ENCODE results near the gene RASSF6.
A peak's percentile ranks its signal among the peaks of the same experiment; 100 is the strongest.
"Not testable (repeated sequence)": the region's sequence is repeated elsewhere in the genome, so short reads cannot be mapped to it uniquely, and the experiment has no call there.

The RASSF6 gene, protein sequence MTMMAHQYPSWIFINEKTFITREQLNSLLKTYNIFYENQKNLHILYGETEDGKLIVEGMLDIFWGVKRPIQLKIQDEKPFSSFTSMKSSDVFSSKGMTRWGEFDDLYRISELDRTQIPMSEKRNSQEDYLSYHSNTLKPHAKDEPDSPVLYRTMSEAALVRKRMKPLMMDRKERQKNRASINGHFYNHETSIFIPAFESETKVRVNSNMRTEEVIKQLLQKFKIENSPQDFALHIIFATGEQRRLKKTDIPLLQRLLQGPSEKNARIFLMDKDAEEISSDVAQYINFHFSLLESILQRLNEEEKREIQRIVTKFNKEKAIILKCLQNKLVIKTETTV

DNA sequence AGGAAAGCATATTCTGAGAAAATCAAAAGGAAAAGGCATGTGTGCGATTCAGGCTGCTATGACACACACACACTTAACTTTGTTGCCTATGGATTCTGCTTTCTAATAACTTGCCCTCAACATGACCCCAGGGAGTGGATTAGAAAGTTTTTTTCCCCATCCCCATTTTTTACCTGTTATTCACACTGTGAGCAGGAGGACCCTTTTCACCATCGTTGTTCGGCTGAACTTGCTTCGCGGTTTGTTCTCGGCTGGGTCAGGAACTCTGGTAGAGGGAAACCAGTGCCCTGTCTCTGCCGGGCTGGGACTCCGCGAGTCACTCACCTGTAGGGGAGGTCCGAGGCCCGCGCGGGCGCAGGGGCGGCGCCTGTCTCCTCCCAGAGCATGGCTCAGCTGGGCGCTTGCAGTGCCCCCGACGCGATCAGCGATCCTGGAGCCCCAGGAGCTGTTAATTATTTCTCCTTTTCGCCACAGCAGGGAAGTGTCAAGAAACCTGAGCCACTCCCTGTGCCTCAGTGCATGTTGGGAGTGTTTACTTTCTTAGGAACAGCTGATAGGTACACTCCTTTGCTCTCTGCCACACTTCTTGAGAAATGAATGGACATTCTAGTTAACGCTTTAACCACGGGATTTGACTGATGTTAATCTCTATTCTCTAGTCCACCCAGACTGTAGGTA, at the start of gene RASSF6:
TSS of gene RASSF6 (minus strand) at position 322 of the 678 bp plus-strand sequence. CDS start 8,641 bp downstream, outside the sequence.
- DNase-seq (ENCODE audit: low read depth, low spot score): no peak
- Histone ChIP-seq H3K9me3 (ENCODE audit: low read depth, low read length) (no peaks in the 10 kb centered on the region), H3K36me3 (ENCODE audit: insufficient read depth, low read length) (no peaks in the 10 kb centered on the region), H3K27ac (no peak within 1 kb of the TSS), H3K9ac (ENCODE audit: insufficient read length) (no peak within 1 kb of the TSS), H3K4me3 (no peak within 1 kb of the TSS)
- TF ChIP-seq EZH2 (IDR thresholded peaks at IDR 0.05) (no peak), POLR2AphosphoS5 (IDR thresholded peaks at IDR 0.05; ENCODE audit: borderline replicate concordance, low read depth, low read length) (no peak), FOXP2 (optimal IDR thresholded peaks at IDR 0.05; ENCODE audit: control extremely low read depth, extremely low read length, insufficient read depth) (no peak)

DNA sequence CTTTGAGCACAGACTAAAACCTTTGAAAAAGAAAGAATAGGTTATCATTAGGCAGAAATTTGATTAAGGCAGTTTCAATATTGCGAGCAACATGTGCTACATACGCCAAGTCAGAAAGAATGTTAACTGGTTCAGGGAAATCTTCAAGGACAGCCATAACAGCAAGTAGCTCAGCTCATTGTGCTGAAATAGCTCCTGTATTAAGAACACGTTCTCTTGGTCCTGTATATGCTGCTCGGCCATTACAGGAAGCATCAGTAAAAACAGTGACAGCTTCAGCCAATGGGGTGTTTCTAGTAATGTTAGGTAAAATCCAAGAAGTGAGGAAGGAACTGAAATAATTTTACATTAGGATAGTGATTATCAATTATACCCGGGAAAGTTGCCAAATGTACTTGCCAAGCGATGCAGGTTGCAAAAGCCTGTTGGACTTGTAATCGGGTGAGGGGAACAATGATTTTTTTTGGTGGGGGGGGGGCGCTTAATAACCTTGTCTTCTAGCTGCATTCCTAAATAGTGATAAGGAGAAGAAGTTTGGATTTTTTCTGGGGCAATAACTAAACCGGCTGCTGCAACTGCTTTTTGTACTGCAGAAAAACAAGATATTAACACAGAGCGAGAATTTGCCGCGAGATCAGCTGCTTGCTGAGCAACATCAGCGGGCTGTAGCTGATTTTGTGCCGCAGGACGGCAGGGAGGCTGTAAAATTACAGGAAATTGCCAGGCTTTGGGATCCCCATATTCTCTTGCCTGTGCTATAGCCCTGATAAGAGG, 49.4 kb upstream of the RASSF6 start:
- TF ChIP-seq POLR2AphosphoS5 (IDR thresholded peaks at IDR 0.05; ENCODE audit: borderline replicate concordance, low read depth, low read length) (no peak), EZH2 (IDR thresholded peaks at IDR 0.05) (no peak), FOXP2 (optimal IDR thresholded peaks at IDR 0.05; ENCODE audit: control extremely low read depth, extremely low read length, insufficient read depth) (no peak)
- no peak for DNase-seq (ENCODE audit: low read depth, low spot score)
- Histone ChIP-seq H3K36me3 (ENCODE audit: insufficient read depth, low read length) (no peaks in the 10 kb centered on the region), H3K9ac (ENCODE audit: insufficient read length) (no peak overlapping the region), H3K9me3 (ENCODE audit: low read depth, low read length) (no peaks in the 10 kb centered on the region), H3K4me3 (no peak overlapping the region), H3K27ac (no peak overlapping the region)

DNA sequence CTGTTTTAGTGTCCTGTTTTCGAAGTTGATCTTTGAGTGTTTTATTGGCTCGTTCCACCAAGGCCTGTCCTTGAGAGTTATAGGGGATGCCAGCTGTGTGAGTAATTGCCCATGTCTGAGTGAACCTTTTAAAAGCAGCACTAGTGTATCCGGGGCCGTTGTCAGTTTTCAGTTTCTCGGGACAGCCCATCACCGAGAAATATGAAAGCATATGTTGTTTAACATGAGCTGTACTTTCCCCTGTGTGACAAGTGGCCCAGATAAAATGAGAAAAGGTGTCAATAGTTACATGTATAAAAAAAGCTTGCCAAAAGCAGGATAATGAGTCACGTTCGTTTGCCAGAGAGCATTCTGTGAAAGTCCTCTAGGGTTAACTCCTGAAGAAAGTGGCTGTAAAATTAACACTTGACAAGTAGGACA, 48.6 kb upstream of the RASSF6 start:
- no peak for DNase-seq (ENCODE audit: low read depth, low spot score)
- Histone ChIP-seq H3K9ac (ENCODE audit: insufficient read length) (no peak overlapping the region), H3K27ac (no peak overlapping the region), H3K36me3 (ENCODE audit: insufficient read depth, low read length) (no peaks in the 10 kb centered on the region), H3K4me3 (no peak overlapping the region), H3K9me3 (ENCODE audit: low read depth, low read length) (no peaks in the 10 kb centered on the region)
- TF ChIP-seq EZH2 (IDR thresholded peaks at IDR 0.05): no peak
- TF ChIP-seq FOXP2 (optimal IDR thresholded peaks at IDR 0.05; ENCODE audit: control extremely low read depth, extremely low read length, insufficient read depth): no peak
- no peak for TF ChIP-seq POLR2AphosphoS5 (IDR thresholded peaks at IDR 0.05; ENCODE audit: borderline replicate concordance, low read depth, low read length)

DNA sequence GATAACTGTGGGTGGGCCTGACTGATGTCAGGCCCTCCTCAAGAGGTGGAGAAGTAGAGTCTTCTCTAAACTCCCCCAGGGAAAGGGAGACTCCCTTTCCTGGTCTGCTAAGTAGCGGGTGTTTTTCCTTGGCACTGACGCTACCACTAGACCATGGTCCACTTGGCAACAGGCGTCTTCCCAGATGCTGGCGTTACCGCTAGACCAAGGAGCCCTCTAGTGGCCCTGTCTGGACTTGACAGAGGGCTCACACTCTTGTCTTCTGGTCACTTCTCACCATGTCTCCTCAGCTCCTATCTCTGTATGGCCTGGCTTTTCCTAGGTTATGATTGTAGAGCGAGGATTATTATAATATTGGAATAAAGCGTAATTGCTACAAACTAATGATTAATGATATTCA, 45.7 kb upstream of the RASSF6 start:
- DNase-seq (ENCODE audit: low read depth, low spot score); H3K9ac ChIP-seq (ENCODE audit: insufficient read length); H3K4me3 ChIP-seq; H3K27ac ChIP-seq; H3K36me3 ChIP-seq (ENCODE audit: insufficient read depth, low read length); H3K9me3 ChIP-seq (ENCODE audit: low read depth, low read length): not testable (repeated sequence)

DNA sequence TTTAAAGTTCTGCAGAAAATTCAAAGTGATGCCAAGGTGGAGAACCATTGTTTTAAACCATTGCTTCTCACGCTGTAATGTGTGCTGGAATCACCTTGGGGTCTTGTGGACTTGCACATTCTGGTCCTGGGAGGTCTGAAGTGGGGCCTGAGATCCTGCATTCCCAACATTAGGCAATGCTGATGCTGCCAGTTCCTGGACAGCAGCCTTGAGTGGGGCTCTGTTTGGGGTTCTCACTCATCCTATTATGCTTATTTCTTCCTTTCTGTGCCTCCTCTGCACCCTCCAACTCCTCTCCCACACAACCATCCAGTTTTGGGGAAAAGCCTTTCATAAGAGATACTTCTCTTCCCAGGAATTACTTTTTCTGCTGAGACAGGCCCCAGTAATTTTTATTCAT, 44.2 kb upstream of the RASSF6 start:
- Histone ChIP-seq H3K9ac (ENCODE audit: insufficient read length) (no peak overlapping the region), H3K4me3 (no peak overlapping the region), H3K9me3 (ENCODE audit: low read depth, low read length) (no peaks in the 10 kb centered on the region), H3K36me3 (ENCODE audit: insufficient read depth, low read length) (no peaks in the 10 kb centered on the region), H3K27ac (no peak overlapping the region)
- no peak for DNase-seq (ENCODE audit: low read depth, low spot score)
- TF ChIP-seq EZH2 (IDR thresholded peaks at IDR 0.05): no peak
- TF ChIP-seq POLR2AphosphoS5 (IDR thresholded peaks at IDR 0.05; ENCODE audit: borderline replicate concordance, low read depth, low read length): no peak
- TF ChIP-seq FOXP2 (optimal IDR thresholded peaks at IDR 0.05; ENCODE audit: control extremely low read depth, extremely low read length, insufficient read depth): no peak

DNA sequence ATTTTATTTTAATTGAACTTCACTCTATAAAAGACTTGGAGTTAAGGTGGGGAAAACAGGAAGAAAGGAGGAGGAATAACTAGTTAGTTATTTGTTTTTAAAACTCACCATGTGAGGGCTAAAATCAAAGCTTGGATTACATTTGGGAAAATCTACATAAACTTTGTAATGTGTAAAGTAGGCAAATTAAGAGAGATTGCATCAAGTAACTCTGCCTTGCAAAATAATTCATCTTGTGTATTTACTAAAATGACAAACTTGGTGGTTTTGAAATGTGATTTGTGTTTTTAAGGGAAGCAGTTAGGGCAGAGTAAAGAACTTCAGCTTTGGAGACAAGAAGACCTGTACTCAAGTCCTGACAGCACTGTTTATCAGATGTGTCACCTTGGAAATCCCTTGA, 43.3 kb upstream of the RASSF6 start:
- DNase-seq (ENCODE audit: low read depth, low spot score): no peak
- no peak for TF ChIP-seq POLR2AphosphoS5 (IDR thresholded peaks at IDR 0.05; ENCODE audit: borderline replicate concordance, low read depth, low read length)
- TF ChIP-seq FOXP2 (optimal IDR thresholded peaks at IDR 0.05; ENCODE audit: control extremely low read depth, extremely low read length, insufficient read depth): no peak
- no peak for TF ChIP-seq EZH2 (IDR thresholded peaks at IDR 0.05)
- Histone ChIP-seq H3K4me3 (no peak overlapping the region), H3K36me3 (ENCODE audit: insufficient read depth, low read length) (no peaks in the 10 kb centered on the region), H3K9me3 (ENCODE audit: low read depth, low read length) (no peaks in the 10 kb centered on the region), H3K27ac (no peak overlapping the region), H3K9ac (ENCODE audit: insufficient read length) (no peak overlapping the region)

DNA sequence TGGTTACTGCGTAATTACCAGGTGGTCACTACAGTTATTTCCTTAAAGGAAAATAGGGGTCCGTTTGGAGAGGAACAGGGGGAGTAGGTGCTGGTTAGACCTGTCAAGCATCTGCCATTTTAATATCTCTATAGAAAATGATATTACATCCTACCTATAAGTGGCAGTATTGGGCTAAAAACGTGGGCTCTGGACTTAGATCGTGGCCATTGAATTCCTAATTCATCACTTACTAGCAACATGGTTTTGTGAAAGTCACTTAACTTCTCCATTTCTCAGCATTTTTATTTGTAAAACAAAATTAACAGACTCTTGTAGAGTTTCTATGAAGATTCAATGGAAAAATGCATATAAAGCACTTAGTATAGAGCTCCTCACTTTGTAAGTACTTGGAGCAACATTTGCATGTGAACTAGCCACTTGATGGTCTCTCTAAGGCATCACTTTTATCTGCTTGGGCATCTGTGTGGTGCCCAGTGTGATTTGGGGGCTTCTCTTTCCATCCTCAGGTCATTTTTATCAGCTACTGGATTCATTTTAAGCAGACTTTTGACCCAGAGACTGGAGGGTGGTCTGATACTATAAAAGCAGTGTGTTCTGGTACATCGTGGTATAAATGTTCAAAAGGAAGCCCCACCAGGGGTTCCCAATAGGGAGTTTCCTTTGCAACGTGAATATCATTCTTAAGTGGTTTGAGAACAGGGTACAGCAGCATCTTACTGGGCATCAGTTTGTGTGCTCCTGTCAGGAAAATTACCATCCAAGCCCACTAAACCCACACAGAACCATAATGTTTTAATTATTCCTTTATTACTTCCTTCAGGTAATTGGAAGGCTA, 42.7 kb upstream of the RASSF6 start:
- no peak for TF ChIP-seq POLR2AphosphoS5 (IDR thresholded peaks at IDR 0.05; ENCODE audit: borderline replicate concordance, low read depth, low read length)
- no peak overlapping the region for H3K27ac ChIP-seq
- H3K36me3 ChIP-seq (ENCODE audit: insufficient read depth, low read length): no peaks in the 10 kb centered on the region
- peak; percentile 28 for DNase-seq (ENCODE audit: low read depth, low spot score)
- H3K9me3 ChIP-seq (ENCODE audit: low read depth, low read length): no peaks in the 10 kb centered on the region
- H3K4me3 ChIP-seq: no peak overlapping the region
- H3K9ac ChIP-seq (ENCODE audit: insufficient read length): no peak overlapping the region

DNA sequence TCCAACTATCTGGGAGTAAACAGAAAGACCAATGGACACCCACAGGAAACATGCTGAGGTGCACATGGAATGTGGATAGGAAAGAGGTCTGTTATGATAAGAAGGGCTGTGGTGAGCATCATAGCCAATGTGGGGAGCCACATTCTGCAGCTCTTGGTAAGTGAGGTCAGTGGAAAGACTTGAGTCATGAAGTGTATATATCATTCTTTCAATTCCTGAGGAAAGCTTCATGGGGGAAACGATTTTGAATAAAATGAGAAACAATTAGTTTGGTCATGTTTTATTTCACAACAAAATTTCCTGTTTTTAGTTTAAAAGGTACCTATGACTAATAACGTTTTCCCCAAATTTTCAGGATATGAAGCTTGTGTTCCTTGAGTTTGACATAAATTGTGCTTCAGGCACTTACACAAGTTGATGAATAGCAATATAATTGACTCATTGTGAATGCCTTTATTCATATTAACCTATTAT, 41.4 kb upstream of the RASSF6 start:
- DNase-seq (ENCODE audit: low read depth, low spot score): no peak
- TF ChIP-seq EZH2 (IDR thresholded peaks at IDR 0.05): no peak
- TF ChIP-seq FOXP2 (optimal IDR thresholded peaks at IDR 0.05; ENCODE audit: control extremely low read depth, extremely low read length, insufficient read depth): no peak
- no peak for TF ChIP-seq POLR2AphosphoS5 (IDR thresholded peaks at IDR 0.05; ENCODE audit: borderline replicate concordance, low read depth, low read length)
- Histone ChIP-seq H3K9me3 (ENCODE audit: low read depth, low read length) (no peaks in the 10 kb centered on the region), H3K27ac (no peak overlapping the region), H3K9ac (ENCODE audit: insufficient read length) (no peak overlapping the region), H3K4me3 (no peak overlapping the region), H3K36me3 (ENCODE audit: insufficient read depth, low read length) (no peaks in the 10 kb centered on the region)

All from SK-N-MC (cell line).